Activated naive CD8-positive, alpha-beta T cell treated with anti-CD3 and anti-CD28 coated beads for 36 hours (primary cell): Measurements from ENCODE around the gene PRPS1L1. TPM values are rescaled to one million over a fixed set of nuclear protein-coding genes. Genes with fewer than 3 reads are reported as not detected.

ENCODE experiments used
- DNase-seq: peaks from one replicate; pipeline ENCODE4 v3.0.0; 2021
- H3K27ac Mint-ChIP-seq: one replicate; pipeline ENCODE4 v1.8.0; 2022; ENCODE audit warnings: mild to moderate bottlenecking, moderate library complexity, mixed read lengths
- H3K27me3 Mint-ChIP-seq: one replicate; pipeline ENCODE4 v1.8.0; 2022; ENCODE audit warnings: mild to moderate bottlenecking, mixed read lengths
- H3K36me3 Mint-ChIP-seq: one replicate; pipeline ENCODE4 v1.8.0; 2021; ENCODE audit warnings: mild to moderate bottlenecking, mixed read lengths
- H3K4me1 Mint-ChIP-seq: one replicate; pipeline ENCODE4 v1.8.0; 2021; ENCODE audit warnings: mixed read lengths
- H3K4me3 Mint-ChIP-seq: one replicate; pipeline ENCODE4 v1.8.0; 2022; ENCODE audit warnings: mild to moderate bottlenecking, moderate library complexity, mixed read lengths
- H3K9me3 Mint-ChIP-seq: one replicate; pipeline ENCODE4 v1.8.0; 2022; ENCODE audit warnings: mixed read lengths
- total RNA-seq, 2 experiments: library from RNA; stranded (reverse); gene quantifications; one replicate each; pipeline ENCODE4 v1.2.3, GENCODE V29; 2021

Gene PRPS1L1
- total RNA-seq, 2 experiments from 2014 or later: not detected

GRCh38 chr7:18030758-18031157 lies 3.1 kb upstream of the PRPS1L1 start:
- H3K4me1 Mint-ChIP-seq: no peaks in the 10 kb centered on the region
- H3K4me3 Mint-ChIP-seq: no peak overlapping the region
- H3K9me3 Mint-ChIP-seq: no peaks in the 10 kb centered on the region
- H3K36me3 Mint-ChIP-seq: no peaks in the 10 kb centered on the region
- peaks cover 3% of the 10 kb centered on the region for H3K27me3 Mint-ChIP-seq
- H3K27ac Mint-ChIP-seq: no peak overlapping the region
- DNase-seq: no peak

GRCh38 chr7:18020138-18020715 lies 7.4 kb downstream of the PRPS1L1 start:
- peaks cover 3% of the 10 kb centered on the region for H3K9me3 Mint-ChIP-seq
- no peak overlapping the region for H3K4me3 Mint-ChIP-seq
- no peaks in the 10 kb centered on the region for H3K36me3 Mint-ChIP-seq
- no peak overlapping the region for H3K27ac Mint-ChIP-seq
- no peaks in the 10 kb centered on the region for H3K4me1 Mint-ChIP-seq
- no peak for DNase-seq
- H3K27me3 Mint-ChIP-seq: peaks cover 6% of the 10 kb centered on the region

GRCh38 chr7:18019555-18019954 lies 8.1 kb downstream of the PRPS1L1 start:
- Mint-ChIP-seq H3K36me3 (no peaks in the 10 kb centered on the region), H3K27me3 (peaks cover 12% of the 10 kb centered on the region), H3K4me3 (no peak overlapping the region), H3K9me3 (peaks cover 3% of the 10 kb centered on the region), H3K4me1 (no peaks in the 10 kb centered on the region), H3K27ac (no peak overlapping the region)
- no peak for DNase-seq

- DNase-seq: no peak
- H3K4me3 Mint-ChIP-seq: no peak overlapping the region
- peaks cover 3% of the 10 kb centered on the region for H3K9me3 Mint-ChIP-seq
- H3K4me1 Mint-ChIP-seq: no peaks in the 10 kb centered on the region
- H3K27ac Mint-ChIP-seq: no peak overlapping the region
- H3K27me3 Mint-ChIP-seq: peaks cover 13% of the 10 kb centered on the region
- no peaks in the 10 kb centered on the region for H3K36me3 Mint-ChIP-seq
Observed at GRCh38 chr7:18018296-18019215, 9.1 kb downstream of the PRPS1L1 start.

- H3K36me3 Mint-ChIP-seq: no peaks in the 10 kb centered on the region
- peaks cover 3% of the 10 kb centered on the region for H3K9me3 Mint-ChIP-seq
- DNase-seq: no peak
- no peaks in the 10 kb centered on the region for H3K4me1 Mint-ChIP-seq
- H3K27ac Mint-ChIP-seq: no peak overlapping the region
- no peak overlapping the region for H3K4me3 Mint-ChIP-seq
- H3K27me3 Mint-ChIP-seq: peaks cover 13% of the 10 kb centered on the region
Observed at GRCh38 chr7:18016547-18017444, 10.8 kb downstream of the PRPS1L1 start.

DNA sequence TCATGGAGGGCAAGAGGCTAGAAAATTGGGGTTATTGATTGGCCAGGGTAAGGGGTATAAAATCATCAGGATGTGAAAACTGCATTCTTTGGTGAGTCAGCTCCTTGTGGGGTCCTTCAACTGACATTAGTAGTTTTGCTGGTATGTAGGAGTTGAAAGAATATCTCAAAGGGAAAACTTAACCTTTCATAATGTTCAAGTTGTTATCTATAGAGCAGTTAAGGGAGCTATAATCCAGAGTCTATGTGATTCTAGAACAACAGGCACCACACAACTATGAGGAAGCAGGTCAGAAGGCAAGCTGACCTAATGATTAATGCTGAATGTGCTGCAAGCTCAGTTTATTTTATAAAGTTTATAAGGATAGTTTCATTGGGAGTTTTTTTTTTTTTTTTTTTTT lies 13.7 kb downstream of the PRPS1L1 start:
- no peaks in the 10 kb centered on the region for H3K36me3 Mint-ChIP-seq
- H3K27me3 Mint-ChIP-seq: peaks cover 13% of the 10 kb centered on the region
- H3K4me1 Mint-ChIP-seq: no peaks in the 10 kb centered on the region
- DNase-seq: no peak
- no peaks in the 10 kb centered on the region for H3K9me3 Mint-ChIP-seq
- no peak overlapping the region for H3K27ac Mint-ChIP-seq
- no peak overlapping the region for H3K4me3 Mint-ChIP-seq

DNA sequence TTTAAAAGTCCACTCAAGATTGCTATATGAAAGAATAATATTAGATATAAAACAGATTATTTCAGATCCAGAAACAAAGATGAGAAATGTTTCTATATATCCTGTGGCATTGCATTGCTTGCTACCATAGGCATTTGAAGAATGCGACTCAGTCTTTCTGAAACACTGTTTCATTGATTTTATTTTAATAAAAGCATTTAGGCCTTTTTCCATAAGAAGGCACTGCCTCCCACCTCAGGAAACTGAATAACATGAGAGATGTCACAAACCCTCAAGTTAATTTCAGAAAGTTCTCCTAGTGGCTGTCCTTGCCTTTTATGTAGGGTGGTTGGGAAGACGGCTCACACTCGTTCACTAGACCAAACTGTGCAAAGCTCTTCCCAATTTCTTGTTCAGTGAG lies 23.3 kb downstream of the PRPS1L1 start:
- Mint-ChIP-seq H3K4me3 (no peak overlapping the region), H3K9me3 (no peaks in the 10 kb centered on the region), H3K27ac (no peak overlapping the region), H3K4me1 (no peaks in the 10 kb centered on the region), H3K36me3 (peaks cover 2% of the 10 kb centered on the region), H3K27me3 (peaks cover 5% of the 10 kb centered on the region)
- DNase-seq: no peak

- H3K4me3 Mint-ChIP-seq: no peak overlapping the region
- no peak overlapping the region for H3K27ac Mint-ChIP-seq
- no peaks in the 10 kb centered on the region for H3K4me1 Mint-ChIP-seq
- DNase-seq: no peak
- peaks cover 5% of the 10 kb centered on the region for H3K27me3 Mint-ChIP-seq
- H3K9me3 Mint-ChIP-seq: no peaks in the 10 kb centered on the region
- peaks cover 2% of the 10 kb centered on the region for H3K36me3 Mint-ChIP-seq
Observed at GRCh38 chr7:18003286-18003994, 24.2 kb downstream of the PRPS1L1 start.

DNA sequence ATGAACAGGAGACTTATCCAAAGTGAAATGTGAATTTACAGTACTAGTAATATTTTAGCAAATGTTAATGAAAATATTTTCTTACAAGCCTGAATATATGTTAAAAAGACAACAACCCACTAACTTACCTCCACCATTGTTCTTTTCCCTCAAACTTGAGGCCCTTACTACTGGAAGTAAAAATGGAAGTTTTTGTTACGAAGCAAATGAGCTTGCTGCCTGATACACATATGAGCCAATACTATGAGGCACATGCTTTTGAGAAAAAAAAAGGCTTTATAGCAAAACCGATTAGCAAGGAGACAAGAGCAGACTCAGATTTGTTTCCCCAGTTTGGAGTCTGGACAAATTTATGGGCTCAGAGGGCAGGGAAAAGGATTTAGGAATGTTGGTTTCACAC lies 29.0 kb downstream of the PRPS1L1 start:
- Mint-ChIP-seq H3K9me3 (no peaks in the 10 kb centered on the region), H3K36me3 (no peaks in the 10 kb centered on the region), H3K27ac (no peak overlapping the region), H3K4me1 (no peaks in the 10 kb centered on the region), H3K4me3 (no peak overlapping the region), H3K27me3 (peaks cover 10% of the 10 kb centered on the region)
- DNase-seq: no peak

GRCh38 chr7:17996442-17997223 lies 31.0 kb downstream of the PRPS1L1 start:
- no peaks in the 10 kb centered on the region for H3K36me3 Mint-ChIP-seq

GRCh38 chr7:17996040-17996439 lies 31.6 kb downstream of the PRPS1L1 start:
- Mint-ChIP-seq H3K36me3 (no peaks in the 10 kb centered on the region), H3K9me3 (no peaks in the 10 kb centered on the region), H3K4me1 (no peaks in the 10 kb centered on the region), H3K27me3 (peaks cover 8% of the 10 kb centered on the region), H3K4me3 (no peak overlapping the region), H3K27ac (no peak overlapping the region)
- DNase-seq: no peak

More at GRCh38 chr7:17996442-17997223, 31.0 kb downstream of the PRPS1L1 start:
- H3K4me3 Mint-ChIP-seq: no peak overlapping the region
- H3K27ac Mint-ChIP-seq: no peak overlapping the region
- no peaks in the 10 kb centered on the region for H3K4me1 Mint-ChIP-seq
- peaks cover 10% of the 10 kb centered on the region for H3K27me3 Mint-ChIP-seq
- no peaks in the 10 kb centered on the region for H3K9me3 Mint-ChIP-seq
- no peak for DNase-seq

GRCh38 chr7:17994079-17994850 lies 33.4 kb downstream of the PRPS1L1 start:
- Mint-ChIP-seq H3K4me3 (no peak overlapping the region), H3K36me3 (no peaks in the 10 kb centered on the region), H3K4me1 (no peaks in the 10 kb centered on the region), H3K27me3 (peaks cover 5% of the 10 kb centered on the region), H3K9me3 (no peaks in the 10 kb centered on the region), H3K27ac (no peak overlapping the region)
- DNase-seq: no peak

DNA sequence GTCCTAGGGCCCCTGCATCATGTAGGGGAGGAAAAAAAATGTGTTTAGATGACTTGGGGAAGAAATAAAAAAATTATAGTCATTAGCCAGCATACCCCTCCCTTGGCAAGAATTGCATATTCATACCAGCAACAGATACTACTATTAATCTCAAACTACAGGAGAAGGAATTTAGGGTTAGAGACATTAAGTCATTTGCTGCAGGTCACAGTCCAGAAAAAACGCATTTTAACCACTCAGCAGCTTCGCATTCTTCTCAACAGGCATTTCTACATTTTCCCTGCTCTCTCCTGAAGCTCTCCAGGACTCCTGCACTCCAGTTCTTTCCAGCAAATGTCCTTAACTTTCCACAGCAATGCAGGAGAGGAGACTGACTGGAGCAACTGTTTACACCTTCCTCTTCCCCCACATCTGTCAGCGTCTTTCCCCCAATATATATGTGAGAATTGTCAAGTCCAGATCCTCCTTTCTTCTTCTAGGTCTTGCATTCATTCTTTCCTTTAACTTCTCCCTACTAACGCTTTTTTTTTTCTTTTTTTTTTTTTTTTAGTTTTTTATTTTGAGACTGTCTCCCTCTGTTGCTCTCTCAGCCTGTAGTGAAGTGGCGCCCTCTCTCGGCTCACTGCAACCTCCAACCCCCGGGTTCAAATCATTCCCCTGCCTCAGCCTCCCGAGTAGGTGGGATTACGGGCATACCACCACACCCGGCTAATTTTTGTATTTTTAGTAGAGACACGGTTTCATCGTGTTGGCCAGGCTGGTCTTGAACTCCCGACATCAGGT lies 35.6 kb downstream of the PRPS1L1 start:
- Mint-ChIP-seq H3K4me1 (no peaks in the 10 kb centered on the region), H3K27me3 (peaks cover 5% of the 10 kb centered on the region), H3K4me3 (no peak overlapping the region), H3K36me3 (no peaks in the 10 kb centered on the region), H3K9me3 (no peaks in the 10 kb centered on the region), H3K27ac (no peak overlapping the region)
- DNase-seq: peak; percentile 19
